ENCODE measurements around the gene POLG2.
"Not testable (repeated sequence)": the region's sequence is repeated elsewhere in the genome, so short reads cannot be mapped to it uniquely, and the experiment has no call there.

Gene POLG2

DNA sequence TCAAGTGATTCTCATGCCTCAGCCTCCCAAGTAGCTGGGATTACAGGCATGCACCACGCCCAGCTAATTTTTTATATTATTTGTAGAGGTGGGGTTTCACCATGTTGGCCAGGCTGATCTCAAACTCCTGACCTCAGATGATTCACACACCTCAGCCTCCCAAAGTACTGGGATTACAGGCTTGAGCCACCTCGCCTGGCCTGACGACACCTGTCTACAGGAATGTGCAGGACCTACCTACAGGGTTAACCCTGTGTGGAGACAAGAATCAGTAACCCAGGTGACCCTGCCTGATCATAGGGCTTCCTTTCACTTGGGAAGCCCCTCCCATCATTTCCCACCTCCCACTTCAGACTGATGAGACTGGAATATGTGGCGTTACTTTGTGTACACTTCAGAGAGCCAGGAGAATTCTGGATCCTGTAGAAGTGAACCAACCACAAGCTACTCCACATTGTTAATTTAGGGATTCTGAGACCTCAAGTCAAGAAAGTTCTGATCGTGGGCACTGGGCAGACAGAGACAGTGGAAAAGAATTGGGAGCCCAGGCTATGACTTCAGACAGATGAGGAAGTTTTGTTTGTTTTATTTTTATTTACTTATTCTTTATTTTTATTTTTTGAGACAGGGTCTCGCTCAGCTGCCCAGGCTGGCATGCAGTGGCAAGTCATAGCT, 53.6 kb downstream of the POLG2 start:
- DNase-seq (ENCODE audit: low read depth in 2 of 2, low spot score in 1 of 2), result no peak

DNA sequence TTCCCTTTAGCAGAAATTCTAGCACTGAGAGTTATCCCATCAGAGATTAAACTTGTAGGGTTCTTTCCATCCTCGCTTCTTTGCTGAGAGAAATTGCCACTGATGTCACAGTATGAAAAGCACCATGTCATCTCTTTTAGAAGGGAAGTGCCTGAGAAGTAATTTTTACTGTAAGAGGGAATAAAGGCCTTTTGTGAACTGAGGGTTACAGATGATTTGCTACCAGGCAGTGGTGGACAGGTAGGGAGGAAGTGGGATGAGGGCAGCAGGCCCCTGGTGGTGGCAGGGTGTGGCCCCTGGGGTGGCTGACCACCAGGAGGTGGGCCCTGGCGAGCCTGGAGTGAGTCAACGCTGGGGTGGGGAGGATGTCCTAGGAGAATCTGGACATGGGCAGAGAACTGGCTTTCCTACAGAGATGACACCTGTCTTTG, 54.3 kb downstream of the POLG2 start:
- no peak for DNase-seq (ENCODE audit: low read depth in 2 of 2, low spot score in 1 of 2)

DNA sequence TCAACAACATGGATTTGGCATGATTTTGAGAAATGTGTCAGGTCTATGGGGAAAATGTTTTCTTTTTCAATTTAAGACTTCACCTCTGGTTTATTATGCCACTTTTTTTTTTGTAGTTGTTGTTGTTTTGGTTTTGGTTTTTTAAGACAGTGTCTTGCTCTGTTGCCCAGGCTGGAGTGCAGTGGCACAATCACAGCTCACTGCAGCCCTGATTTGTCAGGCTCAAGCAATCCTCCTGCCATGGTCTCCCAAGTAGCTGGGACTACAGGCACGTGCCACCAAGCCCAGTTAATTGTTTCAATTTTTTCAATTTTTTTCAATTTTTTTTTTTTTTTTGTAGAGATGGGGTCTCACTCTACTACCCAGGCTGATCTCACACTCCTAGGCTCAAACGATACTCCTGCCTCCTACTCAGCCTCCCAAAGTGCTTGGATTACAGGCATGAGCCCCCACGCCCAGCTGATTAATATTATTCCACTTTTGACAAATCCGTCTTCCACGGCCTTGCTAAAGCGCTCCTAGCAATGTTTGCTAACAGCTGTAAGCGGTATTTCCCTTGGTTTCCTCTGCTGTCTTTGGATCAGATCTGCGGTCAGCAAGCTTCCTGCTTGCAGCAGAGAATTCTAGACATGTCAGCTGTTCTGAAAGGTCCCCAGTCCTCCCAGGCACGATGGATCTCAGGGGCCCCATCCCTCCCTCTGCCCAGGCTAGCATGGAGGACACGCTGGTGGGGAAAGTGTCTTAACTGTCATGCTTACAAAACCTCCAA, 54.9 kb downstream of the POLG2 start:
- DNase-seq (ENCODE audit: low read depth in 2 of 2, low spot score in 1 of 2), result no peak

DNA sequence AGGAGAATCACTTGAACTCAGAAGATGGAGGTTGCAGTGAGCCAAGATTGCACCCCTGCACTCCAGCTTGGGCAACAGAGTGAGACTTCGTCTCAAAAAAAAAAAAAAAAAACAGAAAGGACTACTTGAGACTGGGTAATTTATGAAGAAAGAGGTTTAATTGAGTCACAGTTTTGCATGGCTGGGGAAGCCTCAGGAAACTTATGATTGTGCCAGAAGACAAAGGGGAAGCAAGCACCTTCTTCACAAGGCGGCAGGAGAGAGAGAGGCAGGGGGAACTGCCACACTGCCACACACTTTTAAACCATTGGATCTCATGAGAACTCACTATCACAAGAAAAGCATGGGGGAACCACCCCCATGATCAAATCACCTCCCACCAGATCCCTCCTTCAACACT, 56.9 kb downstream of the POLG2 start:
- DNase-seq (ENCODE audit: low read depth in 2 of 2, low spot score in 1 of 2), result no peak

DNA sequence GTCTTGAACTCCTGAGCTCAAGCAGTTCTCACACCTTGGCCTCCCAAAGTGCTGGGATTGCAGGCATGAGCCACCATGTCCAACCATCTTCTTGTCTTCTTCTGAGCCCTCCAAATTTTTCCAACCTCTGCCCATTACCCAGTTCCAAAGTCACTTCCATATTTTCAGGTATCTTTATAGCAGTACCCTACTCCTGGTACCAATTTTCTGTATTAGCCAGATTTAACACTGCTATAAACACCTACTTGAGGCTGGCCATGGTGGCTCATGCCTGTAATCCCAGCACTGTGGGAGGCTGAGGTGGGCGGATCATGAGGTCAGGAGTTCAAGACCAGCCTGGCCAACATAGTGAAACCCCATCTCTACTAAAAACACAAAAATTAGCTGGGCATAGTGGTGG, 57.3 kb downstream of the POLG2 start:
- DNase-seq (ENCODE audit: low read depth in 2 of 2, low spot score in 1 of 2), result not testable (repeated sequence)

DNA sequence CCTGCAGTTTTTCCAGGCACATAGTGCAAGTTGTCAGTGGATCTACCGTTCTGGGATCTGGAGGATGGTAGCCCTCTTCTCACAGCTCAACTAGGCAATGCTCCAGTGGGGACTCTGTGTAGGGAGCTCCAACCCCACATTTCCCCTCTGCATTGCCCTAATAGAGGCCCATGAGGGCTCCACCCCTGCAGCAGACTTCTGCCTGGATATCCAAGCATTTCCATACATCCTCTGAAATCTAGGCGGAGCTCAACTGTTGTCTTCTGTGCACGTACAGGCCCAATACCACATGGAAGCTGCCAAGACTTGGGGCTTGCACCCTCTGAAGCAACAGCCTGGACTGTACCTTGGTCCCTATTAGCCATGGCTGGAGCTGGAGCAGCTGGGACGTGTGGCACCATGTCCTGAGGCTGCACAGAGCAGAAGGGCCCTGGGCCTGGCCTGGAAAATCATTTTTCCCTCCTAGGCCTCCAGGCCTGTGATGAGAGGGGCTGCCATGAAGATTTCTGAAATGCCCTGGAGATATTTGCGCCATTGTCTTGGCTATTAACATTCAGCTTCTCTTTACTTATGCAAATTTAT, 58.8 kb downstream of the POLG2 start:
- no peak for DNase-seq (ENCODE audit: low read depth in 2 of 2, low spot score in 1 of 2)

DNA sequence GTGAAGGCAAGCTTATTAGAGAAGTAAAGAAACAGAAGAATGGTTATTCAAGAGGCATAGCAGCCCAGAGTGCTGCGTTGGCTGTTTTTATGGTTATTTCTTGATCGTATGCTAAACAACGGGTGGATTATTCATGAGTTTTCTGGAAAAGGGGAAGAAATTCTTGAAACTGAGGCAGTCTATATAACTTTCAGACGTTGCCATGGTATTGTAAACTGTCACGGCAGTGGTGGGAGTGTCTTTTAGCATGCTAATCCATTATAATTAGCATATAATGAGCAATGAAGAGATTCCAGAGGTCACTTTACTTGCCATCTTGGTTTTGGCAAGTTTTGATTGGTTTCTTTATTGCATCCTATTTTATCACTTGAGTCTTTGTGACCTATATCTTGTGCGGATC, 65.3 kb downstream of the POLG2 start:
- DNase-seq (ENCODE audit: low read depth in 2 of 2, low spot score in 1 of 2), result no peak

DNA sequence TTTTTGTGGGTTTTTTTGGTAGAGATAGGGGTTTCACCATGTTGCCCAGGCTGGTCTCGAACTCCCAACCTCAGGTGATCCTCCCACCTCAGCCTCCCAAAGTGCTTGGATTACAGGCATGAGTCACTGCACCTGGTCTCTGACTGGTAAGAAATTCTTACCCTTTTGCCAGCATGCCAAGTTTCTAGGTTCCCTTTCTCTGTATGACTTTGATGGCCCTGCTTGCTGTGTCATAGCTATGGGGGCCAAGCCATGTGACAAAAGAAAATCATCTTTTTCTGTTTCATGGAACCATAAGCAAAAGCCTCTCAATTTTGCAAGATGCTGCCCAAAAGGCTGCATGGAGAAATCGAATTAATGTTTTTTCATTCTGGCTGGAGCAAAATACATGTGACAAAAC, 66.8 kb downstream of the POLG2 start:
- not testable (repeated sequence) for DNase-seq (ENCODE audit: low read depth in 2 of 2, low spot score in 1 of 2)

DNA sequence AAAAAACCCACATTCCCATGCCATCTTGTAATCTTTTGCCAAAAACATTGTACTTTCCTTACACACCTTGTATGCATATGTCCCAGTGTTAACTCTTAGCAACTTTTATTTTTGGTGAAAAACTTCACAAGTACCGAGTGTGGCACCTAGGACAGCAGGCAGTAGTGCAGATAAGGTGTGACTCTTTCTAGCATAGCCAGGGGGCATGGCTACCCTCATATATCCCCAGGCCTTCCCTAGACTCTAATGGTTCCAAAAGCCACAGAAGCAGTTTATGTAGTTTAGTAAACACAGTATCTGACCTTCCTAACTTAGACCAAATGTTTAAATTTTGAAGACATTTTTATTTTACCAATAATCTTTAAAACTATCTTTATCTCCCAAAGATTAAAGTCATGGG, 68.4 kb downstream of the POLG2 start:
- DNase-seq (ENCODE audit: low read depth in 2 of 2, low spot score in 1 of 2), result no peak
